Fibroblast of lung (primary cell): Measurements from ENCODE around the gene SLC25A3.

Experiments
- EZH2 ChIP-seq: IDR thresholded peaks from 2 replicates; pipeline ENCODE4 v1.5.1; 2012; ENCODE audit warnings: low read length, control low read depth, mild to moderate bottlenecking; ENCODE audit errors: missing control alignments
- TF ChIP-seq, protein P1 (sequence below), 2 donors: IDR thresholded peaks in 1 of 2; conservative IDR thresholded peaks in 1 of 2; 1 replicate in 1 of 2; 2 replicates in 1 of 2; pipeline ENCODE4 v1.5.1; 2011 to 2012; ENCODE audit warnings: low read length in 2 of 2, control low read depth in 1 of 2, inconsistent platforms in 1 of 2, low read depth in 1 of 2, mild to moderate bottlenecking in 1 of 2

- TF ChIP-seq, protein P1, sequence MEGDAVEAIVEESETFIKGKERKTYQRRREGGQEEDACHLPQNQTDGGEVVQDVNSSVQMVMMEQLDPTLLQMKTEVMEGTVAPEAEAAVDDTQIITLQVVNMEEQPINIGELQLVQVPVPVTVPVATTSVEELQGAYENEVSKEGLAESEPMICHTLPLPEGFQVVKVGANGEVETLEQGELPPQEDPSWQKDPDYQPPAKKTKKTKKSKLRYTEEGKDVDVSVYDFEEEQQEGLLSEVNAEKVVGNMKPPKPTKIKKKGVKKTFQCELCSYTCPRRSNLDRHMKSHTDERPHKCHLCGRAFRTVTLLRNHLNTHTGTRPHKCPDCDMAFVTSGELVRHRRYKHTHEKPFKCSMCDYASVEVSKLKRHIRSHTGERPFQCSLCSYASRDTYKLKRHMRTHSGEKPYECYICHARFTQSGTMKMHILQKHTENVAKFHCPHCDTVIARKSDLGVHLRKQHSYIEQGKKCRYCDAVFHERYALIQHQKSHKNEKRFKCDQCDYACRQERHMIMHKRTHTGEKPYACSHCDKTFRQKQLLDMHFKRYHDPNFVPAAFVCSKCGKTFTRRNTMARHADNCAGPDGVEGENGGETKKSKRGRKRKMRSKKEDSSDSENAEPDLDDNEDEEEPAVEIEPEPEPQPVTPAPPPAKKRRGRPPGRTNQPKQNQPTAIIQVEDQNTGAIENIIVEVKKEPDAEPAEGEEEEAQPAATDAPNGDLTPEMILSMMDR (conservative IDR thresholded peaks at IDR 0.05 in 1 of 2, IDR thresholded peaks at IDR 0.05 in 1 of 2; ENCODE audit: low read depth in 1 of 2, low read length in 2 of 2) = no peak
- no peak for TF ChIP-seq EZH2
These were observed 44.5 kb downstream of the SLC25A3 start for GRCh38 chr12:98638009-98638408.
